ENCODE measurements around the gene C1QB. TPM values are rescaled to one million over a fixed set of nuclear protein-coding genes. Genes with fewer than 3 reads are reported as not detected.

Gene C1QB
- total RNA-seq (2021; fragmentation: NEBNext Ultra II Directional; extraction: Animal tissue kit (Norgen Biotek cat#: 25700)) (not detected in 2 replicates), polyA plus RNA-seq (2011; rRNA removed) (not detected in 2 replicates), polyA minus RNA-seq (2011; rRNA and poly(A)+ RNA removed) (not detected in 2 replicates)
- polyA plus RNA-seq (2011; cell fraction: cytosol; rRNA removed): not detected
- not detected for polyA plus RNA-seq (2011; cell fraction: nucleus; rRNA removed)
- polyA plus RNA-seq (2012, experiment 1 of 2): not detected in 4 replicates
- not detected for polyA plus RNA-seq (2012, experiment 2 of 2)
- polyA plus RNA-seq (2013, experiment 1 of 2): not detected
- polyA plus RNA-seq (2013, experiment 2 of 2): not detected
- polyA minus RNA-seq (2011; cell fraction: cytosol; rRNA and poly(A)+ RNA removed): not detected
- polyA minus RNA-seq (2011; cell fraction: nucleus; rRNA and poly(A)+ RNA removed): not detected
- long read RNA-seq, experiment 1: 0 reads
- long read RNA-seq, experiment 2: 0 reads

GRCh38 chr1:22652881-22653316 is at the start of gene C1QB:
TSS of gene C1QB (plus strand) at chr1:22653236. CDS start at chr1:22659463, 6,227 bp downstream.
- FAIRE-seq: no peak
- Histone ChIP-seq H3K27ac (ENCODE audit: low read depth, low read length) (no peak within 1 kb of the TSS), H3K4ac (replicated peaks; ENCODE audit: insufficient read length, low read depth, low read length) (no peak within 1 kb of the TSS), H3K14ac (ENCODE audit: insufficient read length) (no peak within 1 kb of the TSS), H3K18ac (ENCODE audit: extremely low read depth, low read length) (no peak within 1 kb of the TSS), H3K23me2 (ENCODE audit: low read depth, low read length) (no peaks in the 10 kb centered on the region; the same call in 1 of the 2 replicates), H3K56ac (replicated peaks; ENCODE audit: insufficient read length, low read depth, low read length) (no peak within 1 kb of the TSS), H3K9me3 (ENCODE audit: insufficient read depth in 2 of 2, low read depth in 1 of 2, low read length in 1 of 2) (no peaks in the 10 kb centered on the region), H3K79me2 (ENCODE audit: control insufficient read depth in 1 of 2, insufficient read depth in 2 of 2, low read length in 2 of 2) (no peaks in the 10 kb centered on the region), H2BK20ac (ENCODE audit: low read length) (no peak within 1 kb of the TSS), H2BK5ac (ENCODE audit: low read depth, low read length) (no peak within 1 kb of the TSS), H3K4me3 (ENCODE audit: extremely low read depth in 1 of 4, insufficient read depth in 2 of 4, low read depth in 3 of 4, low read length in 4 of 4) (no peak within 1 kb of the TSS), H3K4me1 (replicated peaks in 1 of 4; ENCODE audit: control insufficient read depth in 3 of 4, insufficient read depth in 4 of 4, low read length in 3 of 4) (no peaks in the 10 kb centered on the region; a peak in 1 of 7 replicates), H2AFZ (ENCODE audit: low read length) (no peak within 1 kb of the TSS), H2BK15ac (ENCODE audit: low read length) (no peak within 1 kb of the TSS), H4K5ac (ENCODE audit: insufficient read length, low read depth, low read length) (no peak within 1 kb of the TSS), H3K9ac (replicated peaks in 1 of 4; ENCODE audit: extremely low read depth in 1 of 4, low read depth in 3 of 4, low read length in 3 of 4) (no peak within 1 kb of the TSS), H4K8ac (ENCODE audit: extremely low read depth, insufficient read depth, low read length) (no peak within 1 kb of the TSS), H3K79me1 (ENCODE audit: low read depth, low read length) (no peaks in the 10 kb centered on the region), H2BK120ac (replicated peaks; ENCODE audit: low read depth, low read length) (no peak within 1 kb of the TSS), H2BK12ac (ENCODE audit: low read depth, low read length) (no peak within 1 kb of the TSS), H4K91ac (replicated peaks; ENCODE audit: insufficient read length, low read length) (no peak within 1 kb of the TSS), H3K36me3 (ENCODE audit: control insufficient read depth in 2 of 4, insufficient read depth in 4 of 4, low read length in 3 of 4) (no peaks in the 10 kb centered on the region), H3K4me2 (ENCODE audit: insufficient read depth in 1 of 2, low read depth in 2 of 2, low read length in 2 of 2) (no peak within 1 kb of the TSS), H4K20me1 (replicated peaks in 1 of 2; ENCODE audit: control insufficient read depth in 1 of 2, insufficient read depth in 2 of 2, low read length in 2 of 2) (peaks cover 0 to 3% of the 10 kb centered on the region in 2 experiments), H3K23ac (ENCODE audit: insufficient read length) (no peak within 1 kb of the TSS), H3K27me3 (replicated peaks in 1 of 4; ENCODE audit: control insufficient read depth in 3 of 4, extremely low read depth in 1 of 4, insufficient read depth in 3 of 4, low read length in 3 of 4) (no peaks in the 10 kb centered on the region; a peak in 2 of 7 replicates), H2AK5ac (ENCODE audit: low read depth, low read length) (no peak within 1 kb of the TSS)
- CTCF ChIA-PET (ENCODE audit: partially characterized antibody): interaction anchor here (0.7 to 6.1 kb wide), 7 partner anchors 10 to 312 kb away, joined by 3 to 41 read pairs (median 4); no protein-coding TSS in a partner anchor
- WGBS, 2 experiments (ENCODE audit: extremely low coverage in 1 of 2, insufficient coverage in 1 of 2, insufficient read length in 1 of 2, insufficient replicate concordance in 2 of 2, low coverage in 1 of 2, low lambda C conversion rate in 2 of 2, missing lambda C conversion rate in 1 of 2): 91% methylated on average over 5 of the region's 13 CpGs; no CpG with 5 or more reads in 1 of the 2 experiments
- DNase-seq (ENCODE audit: low read depth in 1 of 2, low spot score in 2 of 2): no peak
- POLR2A ChIA-PET (ENCODE audit: partially characterized antibody): no interaction called here
- TF ChIP-seq RXRA (IDR thresholded peaks at IDR 0.05; ENCODE audit: insufficient read depth, low read depth, low read length) (no peak), CREB1 (IDR thresholded peaks at IDR 0.05) (no peak)
